Astrocyte (in vitro differentiated cells and primary cell): Measurements from ENCODE around the gene DIP2A. TPM values are rescaled to one million over a fixed set of nuclear protein-coding genes. Genes with fewer than 3 reads are reported as not detected.

ENCODE experiments used
- DNase-seq: peaks from one replicate; pipeline ENCODE4 v3.0.0-alpha.2; 2010; ENCODE audit warnings: low read depth
- FAIRE-seq: peaks from 2 replicates; lab custom pipeline; 2011; peaks lifted over from hg19 to GRCh38; lab: Jason Lieb, UNC
- H2AFZ ChIP-seq: 2 replicates; pipeline ENCODE4 v1.6.0; 2012; ENCODE audit warnings: low read depth, low read length, inconsistent platforms
- H3K27ac ChIP-seq: 2 replicates; pipeline ENCODE4 v1.5.1; 2011; ENCODE audit warnings: low read depth, low read length, inconsistent platforms
- H3K27me3 ChIP-seq: 2 replicates; pipeline ENCODE4 v1.6.0; 2011; ENCODE audit warnings: low read length, inconsistent platforms; ENCODE audit not compliant: insufficient read depth
- H3K36me3 ChIP-seq: 2 replicates; pipeline ENCODE4 v1.5.1; 2011; ENCODE audit warnings: low read length, inconsistent platforms; ENCODE audit not compliant: insufficient read depth
- H3K4me1 ChIP-seq: 2 replicates; pipeline ENCODE4 v1.5.1; 2011; ENCODE audit warnings: low read length, inconsistent platforms; ENCODE audit not compliant: insufficient read depth
- H3K4me2 ChIP-seq: 2 replicates; pipeline ENCODE4 v1.6.0; 2012; ENCODE audit warnings: low read length, inconsistent platforms
- H3K4me3 ChIP-seq: 2 replicates; pipeline ENCODE4 v1.5.1; 2011; ENCODE audit warnings: low read depth, mild to moderate bottlenecking, low read length, inconsistent platforms; ENCODE audit not compliant: insufficient read depth
- H3K79me2 ChIP-seq: 2 replicates; pipeline ENCODE4 v1.6.0; 2012; ENCODE audit warnings: mild to moderate bottlenecking, low read length, inconsistent platforms; ENCODE audit not compliant: insufficient read depth
- H3K9ac ChIP-seq: 2 replicates; pipeline ENCODE4 v1.6.0; 2012; ENCODE audit warnings: mild to moderate bottlenecking, low read length, inconsistent platforms
- H3K9me3 ChIP-seq: 2 replicates; pipeline ENCODE4 v1.5.1; 2012; ENCODE audit warnings: low read depth, mild to moderate bottlenecking, low read length, inconsistent platforms; ENCODE audit not compliant: insufficient read depth
- H4K20me1 ChIP-seq: 2 replicates; pipeline ENCODE4 v1.6.0; 2012; ENCODE audit warnings: low read length, inconsistent platforms; ENCODE audit not compliant: insufficient read depth
- H3K27ac Mint-ChIP-seq: one replicate; pipeline ENCODE4 v1.8.0; 2021; ENCODE audit warnings: mild to moderate bottlenecking, mixed read lengths; ENCODE audit not compliant: unreplicated experiment
- H3K27me3 Mint-ChIP-seq: one replicate; pipeline ENCODE4 v1.8.0; 2021; ENCODE audit warnings: low read depth, mixed read lengths; ENCODE audit not compliant: unreplicated experiment
- H3K36me3 Mint-ChIP-seq: one replicate; pipeline ENCODE4 v1.8.0; 2021; ENCODE audit warnings: low read depth, mixed read lengths; ENCODE audit not compliant: unreplicated experiment
- H3K4me1 Mint-ChIP-seq: one replicate; pipeline ENCODE4 v1.8.0; 2021; ENCODE audit warnings: low read depth, mixed read lengths; ENCODE audit not compliant: unreplicated experiment
- H3K4me3 Mint-ChIP-seq: one replicate; pipeline ENCODE4 v1.8.0; 2021; ENCODE audit warnings: mild to moderate bottlenecking, moderate library complexity, mixed read lengths; ENCODE audit not compliant: unreplicated experiment
- H3K9me3 Mint-ChIP-seq: one replicate; pipeline ENCODE4 v1.8.0; 2021; ENCODE audit warnings: mild to moderate bottlenecking, mixed read lengths; ENCODE audit not compliant: unreplicated experiment
- CTCF ChIP-seq: IDR thresholded peaks from 2 replicates; pipeline ENCODE4 v1.5.1; 2011; ENCODE audit warnings: low read depth, mild to moderate bottlenecking, inconsistent platforms, low read length, moderate library complexity; ENCODE audit not compliant: insufficient read depth
- EZH2 ChIP-seq: IDR thresholded peaks from 2 replicates; pipeline ENCODE4 v1.6.1; 2012; ENCODE audit warnings: mild to moderate bottlenecking, low read length, inconsistent platforms; ENCODE audit not compliant: insufficient read depth
- total RNA-seq: library from RNA; stranded (reverse); gene quantifications from 2 replicates; pipeline ENCODE4 v1.2.1, GENCODE V29; 2021

The DIP2A gene
- total RNA-seq, 1 donor from 2014 or later = 35.4 TPM

GRCh38 chr21:46555678-46556077, 97.0 kb downstream of the DIP2A start:
- no peak for DNase-seq
- no peak overlapping the region for H3K4me3 Mint-ChIP-seq
- H3K9me3 Mint-ChIP-seq = no peaks in the 10 kb centered on the region

GRCh38 chr21:46556802-46557201, 98.1 kb downstream of the DIP2A start:
- Histone ChIP-seq H4K20me1 (peaks cover 5% of the 10 kb centered on the region), H2AFZ (no peak overlapping the region), H3K27ac (no peak overlapping the region), H3K79me2 (no peaks in the 10 kb centered on the region), H3K9ac (no peak overlapping the region), H3K36me3 (peaks cover 25% of the 10 kb centered on the region), H3K4me1 (no peaks in the 10 kb centered on the region), H3K4me2 (no peak overlapping the region), H3K4me3 (no peak overlapping the region), H3K9me3 (no peaks in the 10 kb centered on the region), H3K27me3 (no peaks in the 10 kb centered on the region)
- Mint-ChIP-seq H3K36me3 (peaks cover 19% of the 10 kb centered on the region), H3K9me3 (no peaks in the 10 kb centered on the region), H3K4me3 (no peak overlapping the region), H3K27me3 (no peaks in the 10 kb centered on the region), H3K4me1 (no peaks in the 10 kb centered on the region), H3K27ac (no peak overlapping the region)
- TF ChIP-seq EZH2 = no peak
- no peak for TF ChIP-seq CTCF
- DNase-seq = no peak
- no peak for FAIRE-seq

More at GRCh38 chr21:46555678-46556077, 97.0 kb downstream of the DIP2A start:
- Histone ChIP-seq H3K79me2 (no peaks in the 10 kb centered on the region), H3K4me1 (no peaks in the 10 kb centered on the region), H3K36me3 (peaks cover 18% of the 10 kb centered on the region), H3K27me3 (no peaks in the 10 kb centered on the region), H3K27ac (no peak overlapping the region), H4K20me1 (no peaks in the 10 kb centered on the region), H3K4me2 (no peak overlapping the region), H3K9ac (no peak overlapping the region), H3K9me3 (no peaks in the 10 kb centered on the region), H3K4me3 (no peak overlapping the region), H2AFZ (no peak overlapping the region)
- FAIRE-seq = no peak
- Mint-ChIP-seq H3K4me1 (no peaks in the 10 kb centered on the region), H3K27me3 (no peaks in the 10 kb centered on the region), H3K27ac (no peak overlapping the region), H3K36me3 (peaks cover 16% of the 10 kb centered on the region)
- TF ChIP-seq CTCF (no peak), EZH2 (no peak)

GRCh38 chr21:46557469-46557868, 98.8 kb downstream of the DIP2A start:
- Histone ChIP-seq H3K27ac (no peak overlapping the region), H2AFZ (no peak overlapping the region), H3K79me2 (no peaks in the 10 kb centered on the region), H3K4me3 (no peak overlapping the region), H3K9me3 (no peaks in the 10 kb centered on the region), H3K9ac (no peak overlapping the region), H3K4me2 (no peak overlapping the region), H4K20me1 (peaks cover 5% of the 10 kb centered on the region), H3K4me1 (no peaks in the 10 kb centered on the region), H3K36me3 (peaks cover 21% of the 10 kb centered on the region), H3K27me3 (no peaks in the 10 kb centered on the region)
- peaks cover 23% of the 10 kb centered on the region for H3K36me3 Mint-ChIP-seq
- TF ChIP-seq CTCF (no peak), EZH2 (no peak)
- H3K27ac Mint-ChIP-seq = no peak overlapping the region
- H3K27me3 Mint-ChIP-seq = no peaks in the 10 kb centered on the region
- no peak overlapping the region for H3K4me3 Mint-ChIP-seq
- DNase-seq (no peak), FAIRE-seq (no peak)
- no peaks in the 10 kb centered on the region for H3K4me1 Mint-ChIP-seq
- no peaks in the 10 kb centered on the region for H3K9me3 Mint-ChIP-seq
